Measurements from ENCODE around the gene LUC7L2.
"Not testable (repeated sequence)": the region's sequence is repeated elsewhere in the genome, so short reads cannot be mapped to it uniquely, and the experiment has no call there.

LUC7L2 gene, protein sequence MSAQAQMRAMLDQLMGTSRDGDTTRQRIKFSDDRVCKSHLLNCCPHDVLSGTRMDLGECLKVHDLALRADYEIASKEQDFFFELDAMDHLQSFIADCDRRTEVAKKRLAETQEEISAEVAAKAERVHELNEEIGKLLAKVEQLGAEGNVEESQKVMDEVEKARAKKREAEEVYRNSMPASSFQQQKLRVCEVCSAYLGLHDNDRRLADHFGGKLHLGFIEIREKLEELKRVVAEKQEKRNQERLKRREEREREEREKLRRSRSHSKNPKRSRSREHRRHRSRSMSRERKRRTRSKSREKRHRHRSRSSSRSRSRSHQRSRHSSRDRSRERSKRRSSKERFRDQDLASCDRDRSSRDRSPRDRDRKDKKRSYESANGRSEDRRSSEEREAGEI

DNA sequence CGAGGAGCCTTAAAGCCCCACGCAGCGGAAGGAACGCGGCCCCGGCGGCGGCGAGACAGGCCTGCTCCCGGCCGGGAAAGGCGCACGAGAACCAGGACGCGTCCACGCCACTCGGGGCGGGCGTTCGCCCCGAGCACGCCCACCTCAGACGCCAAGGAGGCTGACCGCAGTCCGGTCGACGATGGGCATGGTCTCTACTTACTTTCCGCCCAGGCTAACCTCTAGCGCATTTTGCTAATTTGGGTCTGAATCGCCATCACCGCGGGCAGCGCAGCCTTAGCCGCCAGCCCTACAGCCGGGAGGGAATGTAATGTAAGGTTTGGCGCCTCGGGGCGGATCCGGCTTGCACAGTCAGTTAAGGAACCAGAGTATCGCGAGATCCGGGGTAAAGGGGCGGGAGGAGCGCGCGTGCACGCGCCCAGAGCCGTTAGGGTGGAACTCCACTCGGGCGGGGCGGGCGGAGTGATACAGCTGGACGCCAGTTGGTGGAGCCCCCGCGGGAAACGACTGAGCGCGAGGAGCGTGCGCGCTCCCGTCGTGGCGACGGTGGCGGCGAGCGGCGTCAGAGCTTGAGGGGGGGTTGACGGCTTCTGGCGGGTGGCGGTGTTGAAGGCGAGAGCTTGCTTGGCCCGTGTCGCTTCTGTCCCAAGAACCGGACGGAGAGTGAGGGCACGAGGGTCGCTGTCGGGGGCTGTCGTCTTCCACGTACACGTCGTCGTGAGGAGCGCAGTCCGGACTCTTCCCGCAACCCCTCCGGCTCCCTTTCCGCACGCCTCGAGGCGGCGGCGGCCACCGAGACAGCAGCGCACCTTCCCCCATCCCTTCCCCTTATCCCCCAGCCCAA is at the start of gene LUC7L2:
LUC7L2 (plus strand) TSS at position 529 of the 844 bp plus-strand sequence. CDS start 368 bp downstream, outside the sequence.
- peak; percentile 99 for DNase-seq

DNA sequence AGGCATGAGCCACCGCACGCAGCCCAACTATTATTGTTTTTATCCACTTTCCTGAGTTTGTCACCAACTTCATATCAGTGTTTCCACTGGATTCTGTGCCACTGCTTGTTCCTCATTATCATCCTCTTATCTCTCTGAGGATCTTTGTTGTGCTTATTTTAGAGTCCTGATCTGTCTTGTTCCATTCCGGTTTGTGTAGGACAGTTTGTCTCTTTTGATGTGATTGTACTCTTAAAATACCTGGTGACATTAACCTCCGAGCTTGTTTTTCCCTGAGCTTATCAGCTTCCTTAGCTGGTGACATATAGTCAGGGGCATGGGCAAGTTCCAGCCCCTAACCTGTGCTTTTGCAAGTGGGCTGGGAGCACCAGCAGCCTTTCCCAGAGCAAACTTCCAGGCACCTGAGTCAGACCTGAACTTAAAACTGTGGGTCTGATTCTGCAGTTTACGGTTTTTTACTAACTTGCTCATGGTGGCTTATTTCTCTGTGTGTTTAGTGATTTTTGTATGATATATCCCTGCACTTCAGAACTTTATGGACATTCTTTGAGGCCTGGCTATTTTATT is 41.7 kb upstream of the LUC7L2 start:
- no peak for DNase-seq

DNA sequence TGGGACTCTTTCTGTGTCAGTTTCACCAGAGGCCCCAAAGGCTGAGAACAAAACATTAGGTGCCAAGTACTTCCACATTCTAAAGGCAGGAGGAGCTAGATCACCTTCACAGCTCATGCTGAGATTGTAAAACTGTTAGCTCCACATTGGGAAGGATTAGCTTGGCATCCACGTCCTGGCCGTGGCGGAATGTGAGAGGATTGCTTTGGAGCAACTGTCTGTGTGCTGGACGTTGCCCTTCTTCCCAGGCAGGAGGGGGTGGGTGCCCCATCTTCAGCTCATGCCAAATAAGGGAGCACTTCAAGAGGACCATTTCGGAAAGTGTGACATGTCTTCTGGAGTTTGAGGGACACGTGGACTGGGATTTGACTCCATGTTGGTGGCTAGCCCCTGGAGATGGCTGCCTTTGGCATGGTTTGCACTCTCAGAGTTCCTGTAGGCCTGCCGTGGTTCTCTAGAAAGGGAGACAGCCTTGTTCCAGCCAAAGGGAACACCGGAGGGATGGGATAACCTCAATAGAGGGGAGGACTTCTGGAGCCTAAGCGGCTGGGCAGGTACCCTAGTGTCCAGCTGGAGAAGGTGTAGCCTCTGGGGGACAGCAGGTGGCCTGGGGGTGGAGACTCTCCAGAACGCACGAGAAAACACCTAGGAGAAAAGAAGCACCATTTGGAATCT is 38.5 kb upstream of the LUC7L2 start:
- no peak for DNase-seq

GRCh38 chr7:139324709-139325108 is 35.0 kb upstream of the LUC7L2 start:
- DNase-seq: not testable (repeated sequence)

- DNase-seq: no peak
These were observed 31.3 kb upstream of the LUC7L2 start for GRCh38 chr7:139328375-139328774.

DNA sequence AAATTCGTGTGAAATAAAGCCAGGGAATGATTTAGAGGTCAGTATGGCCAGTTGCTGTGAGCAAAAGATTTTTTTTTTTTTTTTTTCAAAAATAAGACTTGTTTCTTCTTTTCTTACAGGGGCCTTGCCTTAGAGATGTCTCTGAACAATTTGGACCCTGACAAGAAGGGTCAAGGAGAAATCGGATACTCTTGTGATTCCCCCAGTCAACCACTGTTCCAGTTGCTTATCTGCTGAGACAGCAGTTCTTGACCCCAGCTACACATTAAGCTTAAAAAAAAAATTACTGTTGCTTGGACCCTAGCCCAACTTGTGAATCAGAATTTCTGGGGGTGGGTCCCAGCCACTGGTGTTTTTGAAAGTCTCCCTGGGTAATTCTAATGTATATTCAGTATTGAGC is 30.6 kb upstream of the LUC7L2 start:
- no peak for DNase-seq

GRCh38 chr7:139330333-139331030 is 29.2 kb upstream of the LUC7L2 start:
- no peak for DNase-seq

- no peak for DNase-seq
These were observed 26.9 kb upstream of the LUC7L2 start for GRCh38 chr7:139332697-139333359.

DNA sequence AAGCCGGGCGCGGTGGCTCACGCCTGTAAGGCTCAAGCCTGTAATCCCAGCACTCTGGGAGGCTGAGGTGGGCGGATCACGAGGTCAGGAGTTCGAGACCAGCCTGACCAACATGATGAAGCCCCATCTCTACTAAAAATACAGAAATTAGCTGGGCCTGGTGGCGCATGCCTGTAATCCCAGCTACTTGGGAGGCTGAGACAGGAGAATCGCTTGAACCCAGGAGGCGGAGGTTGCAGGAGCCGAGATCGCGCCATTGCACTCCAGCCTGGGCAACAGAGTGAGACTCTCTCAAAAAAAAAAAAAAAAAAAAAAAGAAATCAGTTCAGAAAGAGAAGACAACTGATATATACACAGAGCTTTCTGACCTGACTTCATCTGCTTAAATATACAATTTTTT is 26.3 kb upstream of the LUC7L2 start:
- DNase-seq: not testable (repeated sequence)

GRCh38 chr7:139334399-139335150 is 25.1 kb upstream of the LUC7L2 start:
- no peak for DNase-seq

DNA sequence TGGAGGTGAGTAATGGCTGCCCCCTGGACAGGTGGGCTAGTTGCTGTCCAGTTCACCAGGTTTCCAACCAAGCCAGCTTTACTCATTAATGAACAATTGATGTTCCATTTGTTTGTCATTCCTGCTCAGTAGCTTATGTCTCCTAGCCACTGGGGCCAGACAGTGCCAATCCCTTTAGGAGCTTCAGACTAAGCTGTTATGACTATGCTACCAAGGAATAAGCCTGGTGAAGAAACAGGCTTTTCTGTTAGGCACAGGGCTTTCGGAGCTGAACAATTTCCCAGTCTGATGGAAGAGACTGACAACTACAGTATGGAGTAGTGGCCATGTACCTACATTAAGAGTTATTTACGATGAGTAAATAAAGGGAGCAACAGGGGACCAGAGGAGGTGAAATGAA is 20.7 kb upstream of the LUC7L2 start:
- no peak for DNase-seq

GRCh38 chr7:139339698-139340036 is 20.0 kb upstream of the LUC7L2 start:
- DNase-seq: no peak

DNA sequence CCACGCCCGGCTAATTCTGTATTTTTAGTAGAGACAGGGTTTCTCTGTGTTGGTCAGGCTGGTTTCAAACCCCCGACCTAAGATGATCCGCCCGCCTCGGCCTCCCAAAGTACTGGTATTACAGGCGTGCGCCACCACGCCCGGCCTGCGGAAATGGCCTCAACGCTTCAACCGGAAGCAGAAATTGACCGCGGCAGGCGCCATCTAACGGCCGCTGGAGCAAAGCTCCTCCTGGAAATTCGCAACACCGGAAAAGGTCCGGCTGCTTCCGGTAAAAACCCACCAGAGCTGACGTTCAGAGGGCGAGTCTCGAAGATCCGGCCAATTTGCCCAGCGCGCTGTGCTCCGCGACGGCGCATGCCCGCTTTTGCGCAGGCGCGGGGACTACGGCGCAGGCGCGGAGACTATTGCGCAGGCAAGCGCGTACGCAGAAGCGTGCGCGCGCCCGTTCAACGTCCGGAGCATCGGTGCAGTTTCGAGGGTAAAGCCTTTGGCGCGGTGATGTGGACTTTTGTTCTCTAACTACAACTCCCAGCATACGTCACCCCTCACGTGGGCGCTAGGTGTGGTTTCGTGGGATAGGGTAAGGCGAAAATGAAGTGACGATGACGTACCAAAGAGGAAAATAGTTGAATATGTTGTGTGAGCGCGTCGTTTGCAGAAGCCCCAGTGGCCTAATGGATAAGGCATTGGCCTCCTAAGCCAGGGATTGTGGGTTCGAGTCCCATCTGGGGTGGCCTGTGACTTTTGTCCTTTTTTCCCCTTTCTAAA is 19.5 kb upstream of the LUC7L2 start:
- DNase-seq: peak; percentile 99

GRCh38 chr7:139340808-139341057 is 19.0 kb upstream of the LUC7L2 start:
- DNase-seq: no peak

DNA sequence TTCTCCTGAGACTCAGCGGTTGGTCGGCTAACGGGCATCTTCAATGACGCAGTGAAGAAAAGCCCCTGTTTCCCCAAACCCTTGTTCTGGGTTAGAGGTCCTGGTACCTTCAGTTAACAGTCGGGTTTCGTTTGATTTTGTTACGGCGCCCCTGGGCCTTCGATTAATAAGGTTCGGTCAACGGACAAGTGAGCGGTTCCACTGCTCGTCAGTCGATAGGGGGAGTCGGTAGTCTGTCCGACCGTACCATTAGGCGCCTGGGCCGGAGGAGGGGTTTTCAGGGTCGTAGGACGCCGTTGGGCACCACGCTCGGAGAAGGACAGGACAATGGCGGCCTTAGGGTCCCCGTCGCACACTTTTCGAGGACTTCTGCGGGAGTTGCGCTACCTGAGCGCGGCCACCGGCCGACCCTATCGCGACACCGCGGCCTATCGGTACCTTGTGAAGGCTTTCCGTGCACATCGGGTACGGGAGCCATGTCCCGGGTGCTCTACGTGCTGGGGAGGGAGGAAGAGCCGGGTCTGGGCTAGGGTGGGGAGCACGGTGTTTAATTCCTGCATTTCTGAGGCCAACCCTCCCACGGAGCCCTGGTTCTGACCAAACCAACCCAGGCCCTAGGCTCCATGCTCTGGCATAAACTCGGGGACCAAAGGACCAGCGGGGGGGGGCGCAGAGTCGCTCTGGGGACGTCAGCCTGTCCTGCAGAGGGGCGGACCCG is 18.5 kb upstream of the LUC7L2 start, which contains the start of gene FMC1:
FMC1 (plus strand) TSS at position 280 of the 718 bp plus-strand sequence; CDS start at position 328, 48 bp downstream.
- DNase-seq: peak; percentile 90

GRCh38 chr7:139341776-139342226 is 17.9 kb upstream of the LUC7L2 start:
- DNase-seq: no peak

GRCh38 chr7:139345042-139345441 is 14.7 kb upstream of the LUC7L2 start:
- no peak for DNase-seq

DNA sequence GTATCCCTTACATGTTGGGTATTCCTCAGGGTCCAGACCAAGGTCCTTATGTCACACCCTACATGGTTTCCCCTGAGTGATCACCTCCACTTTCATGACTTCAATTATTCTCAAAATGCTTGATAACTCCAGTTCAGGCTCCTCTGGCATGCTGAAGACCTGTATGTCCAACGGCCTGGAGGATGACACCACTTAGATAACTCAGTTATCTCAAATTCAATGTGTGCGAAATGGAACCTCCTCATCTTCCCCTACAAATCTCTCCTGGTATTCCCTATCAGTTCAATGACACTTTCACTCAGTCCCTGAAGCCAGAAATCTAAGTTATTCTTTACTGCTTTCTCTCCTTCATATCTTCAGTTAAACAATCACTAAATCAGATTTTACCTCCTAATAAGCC is 8.7 kb upstream of the LUC7L2 start:
- no peak for DNase-seq

DNA sequence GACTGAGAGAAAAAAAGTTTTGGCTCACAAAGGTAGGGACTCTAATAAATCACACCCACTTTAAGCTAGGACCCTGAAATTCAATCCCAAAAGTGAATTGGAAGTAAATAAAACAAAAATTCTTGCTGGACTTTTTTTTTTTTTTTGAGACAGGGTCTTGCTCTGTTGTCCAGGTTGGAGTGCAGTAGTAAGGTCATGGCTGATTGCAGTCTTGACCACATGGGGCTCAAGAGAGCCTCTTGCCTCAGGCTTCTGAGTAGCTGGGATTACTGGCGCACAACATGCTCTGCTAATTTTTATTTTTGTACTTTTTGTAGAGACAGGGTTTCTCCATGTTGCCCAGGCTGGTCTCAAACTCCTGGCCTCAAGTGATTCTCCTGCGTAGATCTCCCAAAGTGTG is 5.0 kb upstream of the LUC7L2 start:
- no peak for DNase-seq

DNA sequence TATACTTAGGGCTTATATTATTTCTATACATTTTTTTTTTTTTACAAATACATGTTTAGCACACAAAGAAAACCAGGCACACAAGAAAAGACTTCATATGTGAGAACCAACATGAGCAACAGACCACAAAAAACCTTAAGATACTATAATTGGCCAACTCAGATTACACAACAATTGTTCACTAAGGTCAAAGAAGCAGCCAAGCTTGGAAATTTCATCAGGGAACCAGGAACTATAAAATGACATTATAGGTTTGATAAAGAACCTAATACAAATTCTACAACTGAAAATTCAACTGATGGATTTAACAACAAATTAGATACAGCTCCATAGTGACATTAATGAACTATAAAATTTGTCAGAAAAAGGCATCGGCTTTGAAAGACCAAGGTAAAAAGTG is 4.4 kb upstream of the LUC7L2 start:
- DNase-seq: no peak
